Mammary epithelial cell (primary cell): Measurements from ENCODE around the gene SPAG16.

Source experiments
- EZH2 ChIP-seq: IDR thresholded peaks from 2 replicates; pipeline ENCODE4 v1.6.1; 2012; ENCODE audit warnings: low read length, inconsistent platforms, borderline replicate concordance
- TF ChIP-seq, protein P1 (sequence below), 2 donors: IDR thresholded peaks in 1 of 2; conservative IDR thresholded peaks in 1 of 2; 2 replicates each; pipeline ENCODE4 v1.5.1; 2011 to 2012; ENCODE audit warnings: inconsistent platforms in 2 of 2, low read length in 2 of 2, mild to moderate bottlenecking in 2 of 2, control low read depth in 1 of 2, low read depth in 1 of 2; ENCODE audit not compliant: insufficient read depth in 1 of 2; ENCODE audit errors: extremely low read depth in 1 of 2

DNA sequence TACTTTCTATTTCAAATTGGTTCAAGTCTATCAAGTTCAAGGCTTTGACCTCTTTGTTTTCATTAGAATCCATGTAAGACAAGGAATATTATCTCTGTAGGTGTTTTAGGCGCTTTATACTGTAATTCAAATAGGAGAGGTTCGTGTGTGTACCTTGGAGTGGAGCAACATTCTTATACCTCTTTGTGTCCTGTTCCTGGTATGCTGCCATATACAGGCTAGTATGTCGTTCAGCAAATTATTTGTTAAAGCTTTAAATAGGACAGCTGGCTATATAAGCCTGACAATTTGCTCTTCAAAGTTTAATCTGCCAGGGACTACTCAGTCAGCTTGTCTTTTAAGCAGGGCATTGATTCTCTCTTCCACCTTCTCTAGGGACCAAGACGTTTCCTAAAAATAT, 31.1 kb upstream of the SPAG16 start:
- TF ChIP-seq, protein P1, sequence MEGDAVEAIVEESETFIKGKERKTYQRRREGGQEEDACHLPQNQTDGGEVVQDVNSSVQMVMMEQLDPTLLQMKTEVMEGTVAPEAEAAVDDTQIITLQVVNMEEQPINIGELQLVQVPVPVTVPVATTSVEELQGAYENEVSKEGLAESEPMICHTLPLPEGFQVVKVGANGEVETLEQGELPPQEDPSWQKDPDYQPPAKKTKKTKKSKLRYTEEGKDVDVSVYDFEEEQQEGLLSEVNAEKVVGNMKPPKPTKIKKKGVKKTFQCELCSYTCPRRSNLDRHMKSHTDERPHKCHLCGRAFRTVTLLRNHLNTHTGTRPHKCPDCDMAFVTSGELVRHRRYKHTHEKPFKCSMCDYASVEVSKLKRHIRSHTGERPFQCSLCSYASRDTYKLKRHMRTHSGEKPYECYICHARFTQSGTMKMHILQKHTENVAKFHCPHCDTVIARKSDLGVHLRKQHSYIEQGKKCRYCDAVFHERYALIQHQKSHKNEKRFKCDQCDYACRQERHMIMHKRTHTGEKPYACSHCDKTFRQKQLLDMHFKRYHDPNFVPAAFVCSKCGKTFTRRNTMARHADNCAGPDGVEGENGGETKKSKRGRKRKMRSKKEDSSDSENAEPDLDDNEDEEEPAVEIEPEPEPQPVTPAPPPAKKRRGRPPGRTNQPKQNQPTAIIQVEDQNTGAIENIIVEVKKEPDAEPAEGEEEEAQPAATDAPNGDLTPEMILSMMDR (conservative IDR thresholded peaks at IDR 0.05 in 1 of 2, IDR thresholded peaks at IDR 0.05 in 1 of 2; ENCODE audit: extremely low read depth in 1 of 2, insufficient read depth in 1 of 2, low read depth in 1 of 2, low read length in 2 of 2): no peak
- TF ChIP-seq EZH2: no peak
